Activated T-helper 9 cell treated with anti-CD3 and anti-CD28 coated beads, Interleukin-2, amount 50 U/mL, for 16 hours (primary cell): ENCODE measurements around the gene HEMK1.

ENCODE experiments used
- DNase-seq: peaks from one replicate; pipeline ENCODE4 v3.0.0-alpha.2; 2020; ENCODE audit warnings: low read depth

The HEMK1 gene

GRCh38 chr3:50573566-50574443 is 4.5 kb downstream of the HEMK1 start:
- peak; percentile 56 for DNase-seq

DNA sequence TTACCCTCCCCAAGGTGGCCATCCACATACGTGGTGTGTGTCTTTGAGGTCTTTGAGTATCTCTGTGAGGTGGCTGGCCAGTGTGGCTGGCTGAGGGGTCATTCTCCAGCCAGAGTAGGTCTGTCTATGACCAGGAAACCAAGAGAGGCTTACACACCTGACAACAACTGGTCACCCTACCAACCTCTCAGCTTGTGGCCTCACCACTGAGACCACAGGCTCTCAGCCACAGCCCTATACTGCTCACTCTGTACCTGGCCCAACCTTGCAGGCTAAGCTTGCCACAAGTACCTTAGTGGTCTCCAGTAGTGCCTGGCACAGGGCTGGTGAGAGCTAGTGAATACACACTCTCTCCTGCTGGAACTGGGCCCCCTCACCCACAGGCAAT is 5.1 kb downstream of the HEMK1 start:
- DNase-seq = no peak

GRCh38 chr3:50575372-50575771 is 6.0 kb downstream of the HEMK1 start:
- DNase-seq = no peak

GRCh38 chr3:50577348-50577747 is 8.0 kb downstream of the HEMK1 start:
- no peak for DNase-seq

GRCh38 chr3:50580683-50581458 is 11.5 kb downstream of the HEMK1 start:
- DNase-seq = no peak

DNA sequence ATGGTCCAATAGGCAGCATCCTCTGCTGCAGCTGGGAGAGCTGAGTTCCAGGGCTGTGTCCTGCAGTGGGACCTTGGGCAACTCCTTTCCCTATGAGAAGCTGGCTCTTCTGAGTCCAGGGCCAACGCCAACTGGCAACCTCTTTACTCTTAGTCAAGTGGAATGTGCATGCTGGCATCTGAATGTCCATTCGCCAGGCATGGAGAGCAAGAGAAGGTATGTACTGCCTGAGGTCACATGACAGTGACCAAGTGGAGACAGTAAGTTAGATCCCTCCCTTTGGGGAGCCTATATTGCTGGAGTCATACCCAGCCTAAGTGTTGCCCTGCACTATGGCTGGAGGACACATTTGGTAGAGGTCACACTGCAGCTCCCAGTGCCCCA is 12.1 kb downstream of the HEMK1 start:
- no peak for DNase-seq

DNA sequence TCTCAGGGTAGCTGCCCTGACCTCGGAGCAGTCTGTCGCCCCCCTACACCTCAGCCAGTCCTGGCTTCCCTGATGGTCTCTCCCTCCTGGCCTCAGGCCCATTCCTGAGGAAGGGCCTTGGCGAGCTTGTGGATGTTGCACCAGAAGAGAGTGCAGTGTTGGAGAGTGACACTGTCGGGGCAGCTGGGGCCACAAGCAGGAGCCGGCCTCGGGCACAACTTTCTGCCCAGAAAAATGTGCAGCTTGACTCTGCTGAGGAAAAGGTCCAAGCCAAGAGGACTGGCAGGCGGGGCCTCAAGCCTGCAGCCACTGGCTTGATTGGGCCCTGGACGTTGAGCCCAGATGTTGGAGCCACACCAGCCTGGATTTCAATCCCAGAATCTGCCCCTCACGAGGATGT is 12.8 kb downstream of the HEMK1 start:
- DNase-seq = no peak

- no peak for DNase-seq
These were observed 14.6 kb downstream of the HEMK1 start for GRCh38 chr3:50583897-50584296.

GRCh38 chr3:50584391-50584790 is 15.1 kb downstream of the HEMK1 start:
- DNase-seq = no peak

DNA sequence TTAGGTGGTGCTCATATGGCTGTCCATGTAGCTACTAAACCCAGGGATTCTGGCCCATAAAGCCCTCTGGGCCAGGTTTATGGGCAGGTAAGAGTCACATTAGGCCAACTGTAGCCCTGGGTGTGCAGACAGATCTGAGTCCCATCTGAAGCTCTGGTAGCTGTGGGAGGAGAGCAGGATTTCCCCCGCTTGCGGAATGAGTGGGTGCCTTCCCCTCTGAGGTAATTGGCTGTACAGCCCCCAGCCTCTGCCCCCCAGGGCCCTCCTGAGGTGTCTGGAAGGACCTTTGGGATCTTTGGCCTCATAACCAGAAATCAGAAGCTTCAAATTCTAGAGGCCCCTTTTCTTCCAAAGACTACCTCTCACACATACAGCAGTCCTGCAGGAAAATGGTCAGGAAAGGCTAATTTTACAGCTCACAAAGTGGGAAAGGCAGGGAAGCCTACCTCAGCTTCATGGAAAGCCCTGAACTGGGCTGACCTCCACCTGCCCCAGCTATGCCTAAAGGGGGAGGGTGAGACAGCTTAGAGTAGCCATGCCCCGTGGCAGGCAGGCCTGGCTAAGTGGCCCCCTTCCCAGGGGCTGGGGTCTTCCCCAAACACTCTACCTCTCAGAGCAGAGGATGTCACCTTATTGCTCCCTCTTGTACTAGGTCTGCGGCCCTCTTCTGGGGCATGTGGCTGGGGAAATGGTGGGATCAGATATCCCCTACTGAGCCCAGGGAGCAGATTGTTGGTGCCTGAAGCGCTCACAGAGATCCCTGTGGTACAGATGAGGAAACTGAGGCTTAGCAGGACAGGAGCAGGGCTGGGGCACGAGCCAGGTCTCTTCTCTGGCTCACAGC is 16.8 kb downstream of the HEMK1 start:
- no peak for DNase-seq

- no peak for DNase-seq
These were observed 17.4 kb downstream of the HEMK1 start for GRCh38 chr3:50586763-50587070.

DNA sequence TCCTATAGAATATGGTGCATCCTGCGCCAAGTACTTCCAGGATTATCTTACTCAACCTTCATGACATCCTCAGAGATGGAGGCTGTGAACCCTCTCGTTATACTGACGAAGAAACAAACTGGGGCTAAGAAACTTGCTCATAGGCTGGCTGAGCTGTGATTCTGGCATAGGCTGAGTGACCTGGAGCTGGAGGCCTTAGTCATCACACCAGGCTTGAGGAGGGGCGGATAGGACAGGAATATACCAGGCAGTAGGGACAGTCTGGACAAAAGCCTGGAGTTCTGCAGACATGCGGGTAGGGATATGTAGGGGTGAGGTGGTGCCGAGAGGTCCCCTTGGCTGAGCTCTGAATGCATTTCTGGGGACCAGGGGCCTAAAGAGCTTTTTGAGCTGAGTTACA is 18.1 kb downstream of the HEMK1 start:
- no peak for DNase-seq

DNA sequence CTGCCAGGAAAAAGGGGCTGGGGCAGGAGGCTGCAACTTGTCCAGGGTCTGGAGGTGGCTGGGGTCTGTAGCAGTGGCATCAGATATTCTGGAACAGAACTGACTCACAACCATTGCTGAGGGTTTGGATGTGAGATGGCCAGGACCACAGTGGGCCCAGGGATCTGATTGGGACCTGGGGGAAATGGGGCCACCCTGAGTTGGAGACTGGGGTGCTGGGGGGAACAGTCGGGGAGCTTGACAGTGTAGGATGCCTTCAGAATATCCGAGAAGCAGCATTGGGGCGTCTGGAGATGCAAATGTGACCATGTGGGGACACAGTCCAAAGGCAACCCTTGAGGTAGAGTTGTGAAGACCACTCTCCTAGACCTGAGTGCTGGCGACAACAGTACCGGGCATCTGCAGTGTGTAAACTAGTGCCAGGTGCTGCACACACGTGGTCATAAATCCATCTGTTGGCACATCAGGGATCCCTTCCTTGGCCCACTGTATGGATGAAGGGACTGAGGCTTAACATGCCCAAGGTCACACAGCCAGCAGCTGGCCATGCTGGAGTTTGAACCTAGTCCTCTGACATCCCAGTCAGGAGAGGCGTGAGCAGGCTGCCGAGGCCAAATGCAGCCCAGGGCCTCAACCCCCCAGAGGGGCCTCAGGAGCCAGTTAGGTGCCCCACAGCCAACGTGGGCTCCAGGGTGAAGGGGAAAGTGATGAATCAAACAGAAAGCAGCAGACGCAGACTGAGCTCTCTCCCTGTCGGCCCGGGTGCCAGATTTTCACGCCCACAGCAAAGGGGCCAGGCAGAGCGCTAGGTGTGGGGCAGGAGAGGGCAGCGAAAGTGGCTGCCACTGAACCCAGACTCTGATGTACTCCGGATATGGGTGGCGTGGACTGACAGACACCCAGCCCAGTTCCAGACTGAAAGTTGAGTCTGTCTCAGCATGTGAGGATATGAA is 18.8 kb downstream of the HEMK1 start:
- DNase-seq = peak; percentile 72

- no peak for DNase-seq
These were observed 19.6 kb downstream of the HEMK1 start for GRCh38 chr3:50588759-50589433.

DNA sequence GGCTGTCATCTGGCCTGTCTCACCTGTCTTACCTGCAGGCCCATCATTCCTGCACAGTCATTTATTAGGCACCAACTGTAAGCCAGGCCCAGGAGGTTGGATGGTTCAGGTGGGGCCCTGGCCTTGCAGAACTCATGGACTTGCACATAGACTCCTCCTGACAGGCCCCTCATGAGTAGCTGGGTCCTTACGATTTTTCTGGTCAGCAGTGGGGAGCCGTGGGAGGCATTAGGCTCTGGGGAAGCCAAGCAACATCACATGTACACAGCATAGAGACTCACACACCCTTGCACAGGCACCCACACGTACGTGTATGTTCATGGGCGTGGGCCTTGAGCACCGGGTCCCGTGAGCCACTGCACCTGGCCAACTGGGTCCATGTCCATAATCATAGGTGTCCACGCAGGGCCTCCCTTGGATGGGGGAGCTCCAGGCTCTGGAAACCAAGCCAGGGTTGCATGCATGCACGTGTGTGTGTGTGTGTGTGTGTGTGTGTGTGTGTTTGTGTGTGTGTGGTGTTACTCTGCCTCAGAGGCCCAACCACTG is 21.9 kb downstream of the HEMK1 start:
- DNase-seq = no peak

- no peak for DNase-seq
These were observed 23.2 kb downstream of the HEMK1 start for GRCh38 chr3:50592568-50592967.

GRCh38 chr3:50594253-50594785 is 25.0 kb downstream of the HEMK1 start:
- no peak for DNase-seq

DNA sequence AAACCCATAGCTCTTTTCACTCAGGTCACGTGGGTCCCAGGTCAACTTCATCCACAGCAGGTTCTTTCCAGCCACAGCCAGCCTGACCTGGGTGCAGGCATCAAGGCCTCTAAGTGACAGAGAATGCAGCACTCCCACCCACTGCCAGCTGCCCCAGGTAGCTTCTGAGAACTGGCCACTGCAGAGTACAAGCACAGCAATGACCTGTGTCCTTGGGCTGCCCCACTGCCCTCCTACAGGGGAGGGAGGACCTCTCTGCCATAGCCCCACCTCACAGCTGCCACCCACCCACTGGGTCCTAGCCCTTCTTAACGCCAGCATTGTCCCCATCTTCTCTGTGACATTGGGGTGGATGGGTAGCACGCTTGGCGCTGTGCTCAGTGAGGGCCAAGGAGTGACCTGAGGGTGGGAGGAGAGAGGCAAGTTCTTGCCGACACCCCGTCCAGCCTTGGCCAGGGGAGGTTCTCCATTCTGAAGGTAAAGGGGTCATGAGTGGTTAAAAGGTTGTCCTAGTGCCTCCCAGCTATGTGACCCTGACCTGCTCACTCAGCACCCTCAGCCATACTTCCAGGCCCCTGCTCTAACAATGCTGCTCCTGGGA is 29.9 kb downstream of the HEMK1 start:
- DNase-seq = no peak

DNA sequence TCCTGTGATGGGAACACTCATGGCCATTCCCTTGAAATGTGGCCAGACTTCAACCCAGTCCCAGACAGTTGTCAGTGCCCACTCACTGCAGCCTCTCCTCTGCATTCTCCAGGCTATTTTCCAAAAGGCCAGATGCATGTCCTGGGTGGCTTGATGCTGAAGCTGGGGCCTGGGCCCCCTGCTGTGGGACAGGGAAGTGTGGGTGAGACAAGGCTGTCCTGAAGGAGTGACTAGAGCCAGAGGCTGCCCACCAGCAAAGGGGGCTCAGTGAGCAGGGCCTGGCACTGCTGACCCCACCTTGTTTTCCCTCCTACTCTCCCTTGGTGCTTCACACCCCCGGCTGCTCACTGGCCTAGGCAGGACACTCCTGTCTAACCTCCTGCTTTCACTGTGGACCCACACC is 30.4 kb downstream of the HEMK1 start:
- no peak for DNase-seq
